HG03460 (cell line): Measurements from ENCODE around the gene HIPK2.
"Not testable (repeated sequence)": the region's sequence is repeated elsewhere in the genome, so short reads cannot be mapped to it uniquely, and the experiment has no call there.

ENCODE experiments used
- ATAC-seq: cut with Tn5 transposase; IDR thresholded peaks from one replicate; pipeline ENCODE4 v1.9.1; 2021; ENCODE audit not compliant: unreplicated experiment

HIPK2 gene

DNA sequence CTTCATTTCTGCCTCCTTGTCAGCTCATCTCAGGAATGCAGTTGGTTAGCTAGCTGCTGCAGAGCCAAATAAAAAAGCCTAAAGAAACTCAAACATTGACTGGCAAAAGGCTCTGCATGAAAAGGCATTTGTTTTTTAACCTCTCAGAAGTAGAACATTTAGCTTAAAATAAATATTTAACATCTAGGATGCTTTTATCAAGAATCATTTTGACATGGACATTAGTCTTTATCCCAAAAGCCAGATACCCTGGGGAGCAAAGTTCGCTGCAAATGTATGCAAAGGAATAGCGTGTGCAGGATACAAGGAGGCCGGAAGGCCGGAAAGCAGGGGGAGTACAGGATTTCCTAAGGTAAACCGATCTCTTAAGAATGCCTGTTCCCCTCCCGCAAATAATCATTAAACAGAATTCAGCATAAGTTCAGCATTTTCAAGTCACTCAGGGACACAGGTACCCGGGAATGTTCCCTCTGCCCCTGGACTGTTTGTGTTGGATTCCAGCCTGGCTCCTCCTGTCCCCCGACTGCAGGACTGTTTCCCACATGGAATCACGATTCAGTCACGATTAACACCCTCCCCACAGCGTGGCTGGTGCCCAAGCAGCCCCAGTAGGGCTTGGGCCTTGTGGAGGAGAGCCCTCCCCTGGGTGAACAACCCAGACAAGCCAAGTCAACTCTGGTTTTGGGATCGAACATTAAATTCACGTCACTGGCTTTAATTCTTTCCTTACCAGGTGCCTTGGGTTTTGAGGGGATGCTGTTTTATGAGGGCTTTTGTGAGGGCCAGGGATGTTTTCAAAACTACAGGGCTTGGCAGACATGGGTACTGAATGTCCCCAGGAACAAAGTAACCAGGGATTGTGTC, 97.8 kb downstream of the HIPK2 start:
- ATAC-seq = no peak

- ATAC-seq = no peak
These were observed 101.4 kb downstream of the HIPK2 start for GRCh38 chr7:139676390-139676789.

DNA sequence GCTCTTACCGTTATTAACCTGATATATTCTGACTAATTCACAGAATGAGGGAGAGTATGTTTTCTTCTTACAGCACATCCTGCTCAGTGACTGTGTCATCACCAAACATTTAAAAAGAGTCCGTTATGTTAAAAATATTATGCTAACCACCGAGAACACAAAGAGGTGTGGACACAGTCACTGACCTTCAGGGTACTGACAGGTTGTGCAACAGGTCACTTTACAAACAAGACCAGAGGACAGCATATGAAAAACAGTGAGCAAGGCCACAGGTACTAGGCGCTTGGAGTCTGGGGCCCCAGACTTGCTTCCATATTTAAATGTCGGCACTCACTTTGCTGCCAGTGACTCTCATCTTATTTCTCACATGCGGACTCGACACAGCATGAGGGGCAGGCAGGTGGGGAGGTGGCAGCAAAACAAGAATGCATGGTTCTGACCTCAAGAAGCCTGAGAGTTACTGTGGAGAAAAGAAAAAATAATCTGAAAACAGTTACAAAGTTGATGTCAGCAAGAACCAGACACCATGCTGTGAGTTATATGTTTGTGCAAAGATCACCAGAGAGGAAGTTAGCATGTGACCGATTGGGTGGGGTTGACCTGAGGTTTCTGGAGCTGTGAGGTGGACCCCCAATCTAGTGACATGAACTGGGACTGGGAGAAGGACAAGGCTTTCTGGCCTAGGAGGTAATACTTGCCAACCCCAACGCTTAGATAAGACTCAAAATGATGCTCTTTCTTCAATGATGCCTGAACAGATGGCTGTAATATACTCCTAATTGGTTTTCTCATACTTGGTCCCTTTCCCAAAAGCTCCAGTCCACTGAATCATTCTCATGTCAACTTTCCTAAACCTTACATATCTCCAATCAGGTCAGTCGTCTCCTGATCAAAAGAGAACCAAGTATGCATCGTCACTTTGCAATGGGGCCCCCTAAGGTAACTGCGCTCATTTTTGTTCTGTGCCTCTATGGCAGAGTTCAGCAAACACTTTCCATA, 102.4 kb downstream of the HIPK2 start:
- no peak for ATAC-seq

DNA sequence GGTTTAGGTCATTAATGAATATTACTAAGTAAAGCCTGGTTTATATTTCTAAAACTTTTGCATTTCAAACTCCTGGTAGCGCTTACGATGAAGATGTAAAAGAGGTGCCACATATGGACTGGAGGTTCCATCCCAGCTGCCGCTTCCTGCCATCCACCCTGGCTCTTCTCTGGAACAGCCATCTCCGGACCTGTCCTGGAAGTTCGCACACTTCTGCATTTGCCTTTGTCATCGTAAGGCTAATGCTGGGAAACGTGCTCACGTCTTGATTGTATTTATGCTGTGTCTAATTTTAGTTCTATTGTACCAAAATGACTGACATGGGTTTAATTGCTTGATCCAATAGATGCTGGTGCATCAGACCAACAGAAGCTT, 103.1 kb downstream of the HIPK2 start:
- no peak for ATAC-seq

GRCh38 chr7:139674341-139674740, 103.5 kb downstream of the HIPK2 start:
- no peak for ATAC-seq

DNA sequence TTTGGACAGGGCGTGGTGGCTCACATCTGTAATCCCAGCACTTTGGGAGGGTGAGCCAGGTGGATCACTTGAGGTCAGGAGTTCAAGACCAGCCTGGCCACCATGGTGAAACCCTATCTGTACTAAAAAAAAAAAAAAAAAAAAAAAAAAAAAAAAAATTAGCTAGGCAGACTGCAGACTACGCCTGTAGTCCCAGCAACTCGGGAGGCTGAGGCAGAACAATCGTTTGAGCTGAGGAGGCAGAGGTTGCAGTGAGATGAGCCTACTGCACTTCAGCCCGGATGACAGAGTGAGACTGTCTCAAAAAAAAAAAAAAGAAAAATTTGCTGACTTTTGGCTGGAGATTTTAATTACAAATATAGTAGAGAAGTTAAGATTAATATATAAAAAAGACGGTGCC, 104.0 kb downstream of the HIPK2 start:
- ATAC-seq = no peak

DNA sequence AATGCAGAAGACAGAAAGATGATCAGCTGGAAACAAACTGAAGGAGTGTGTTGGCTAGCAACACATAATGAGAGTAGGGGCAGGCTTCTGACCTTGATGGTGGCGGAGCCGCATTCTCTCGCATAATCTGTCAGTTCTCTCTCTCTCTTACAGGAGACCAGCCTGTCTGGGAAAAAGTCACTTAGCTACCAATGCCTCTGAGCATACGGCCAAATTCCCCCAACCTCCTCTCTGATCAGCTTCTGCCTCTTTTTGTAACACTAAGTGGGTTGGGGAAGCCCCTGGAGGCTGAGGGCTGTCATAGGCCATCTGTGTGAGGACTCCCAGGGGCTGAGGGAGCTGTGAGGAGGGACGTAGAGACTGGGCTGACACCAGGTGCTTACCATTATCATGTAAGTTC, 104.6 kb downstream of the HIPK2 start:
- peak; percentile 91 for ATAC-seq

DNA sequence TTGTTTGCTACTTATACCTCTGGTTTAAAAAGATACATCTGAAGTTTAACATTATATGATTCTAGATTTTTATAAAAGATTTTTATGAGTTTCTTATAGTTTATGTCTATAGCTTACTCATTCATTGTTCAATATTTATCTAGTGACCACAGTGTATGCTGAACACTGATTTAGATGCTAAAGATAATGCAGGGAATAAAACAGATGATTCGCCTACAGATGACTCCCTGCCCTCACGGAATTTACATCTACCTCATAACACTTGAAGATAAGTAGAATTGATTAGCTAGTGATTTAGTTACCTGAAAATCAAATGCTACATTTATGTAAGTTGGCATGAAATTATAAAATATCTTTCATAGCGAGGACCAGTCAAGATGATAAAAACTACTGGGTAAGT, 105.8 kb downstream of the HIPK2 start:
- no peak for ATAC-seq

- ATAC-seq = not testable (repeated sequence)
These were observed 107.1 kb downstream of the HIPK2 start for GRCh38 chr7:139670662-139671061.

DNA sequence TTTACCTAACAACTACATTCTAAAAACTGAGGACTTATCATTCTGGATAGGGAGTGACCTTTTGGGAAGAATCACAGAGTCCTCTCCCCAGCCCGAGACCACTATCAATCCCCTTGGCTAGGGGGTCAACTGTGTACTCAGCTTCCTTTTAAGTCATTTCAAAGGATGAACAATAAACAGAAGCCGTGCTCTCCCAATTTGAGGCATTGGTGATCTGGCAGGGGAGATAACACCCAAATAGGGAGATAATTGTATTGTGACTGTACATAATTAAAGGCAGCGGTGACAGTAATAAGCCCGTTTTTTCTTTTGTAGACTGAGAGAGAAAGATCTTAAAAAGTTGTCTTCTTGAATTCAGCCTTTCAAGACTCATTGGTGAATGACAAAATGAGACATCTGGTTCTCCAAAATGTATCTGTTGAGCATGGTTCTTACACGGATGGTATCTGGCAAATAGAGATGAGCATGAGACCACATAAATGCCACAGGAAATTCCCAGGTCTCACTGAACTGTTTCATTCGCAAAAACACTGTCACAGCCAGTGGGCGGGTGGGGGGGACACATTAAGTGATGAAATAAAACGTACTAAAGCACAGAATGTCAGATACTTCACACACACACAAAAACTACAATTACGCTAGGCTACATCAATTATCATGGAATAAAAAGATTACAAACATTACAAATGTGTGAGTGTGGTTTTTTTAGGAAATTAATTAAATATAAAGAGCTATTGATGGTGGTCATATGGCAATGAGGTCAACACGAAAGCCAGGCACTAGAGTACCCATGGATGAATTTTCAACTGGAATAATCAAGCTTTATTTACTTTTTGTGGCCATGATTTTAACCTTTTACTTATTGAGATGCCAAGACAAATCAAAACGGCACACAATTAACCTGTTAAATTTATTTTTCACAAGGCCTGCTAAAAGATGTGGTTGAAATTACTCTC, 108.4 kb downstream of the HIPK2 start:
- no peak for ATAC-seq

- no peak for ATAC-seq
These were observed 110.4 kb downstream of the HIPK2 start for GRCh38 chr7:139667377-139667776.

DNA sequence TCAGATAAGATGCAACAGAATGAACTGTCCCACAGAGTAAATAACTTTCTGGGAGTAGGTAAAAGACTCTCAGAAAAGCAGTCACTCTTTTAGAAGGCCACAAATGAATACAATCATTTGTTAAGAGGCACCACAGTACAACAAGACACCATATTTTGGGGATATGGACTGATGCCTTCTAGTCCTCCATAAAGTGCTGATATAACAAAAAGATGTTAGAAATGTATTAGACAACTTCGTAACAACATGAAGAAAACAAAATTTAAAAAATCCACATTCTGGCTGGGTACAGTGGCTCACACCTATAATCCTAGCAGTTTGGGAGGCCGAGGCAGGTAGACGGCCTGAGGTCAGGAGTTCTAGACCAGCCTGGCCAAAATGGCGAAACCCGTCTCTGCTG, 111.3 kb downstream of the HIPK2 start:
- no peak for ATAC-seq

GRCh38 chr7:139664434-139664833, 113.4 kb downstream of the HIPK2 start:
- no peak for ATAC-seq

DNA sequence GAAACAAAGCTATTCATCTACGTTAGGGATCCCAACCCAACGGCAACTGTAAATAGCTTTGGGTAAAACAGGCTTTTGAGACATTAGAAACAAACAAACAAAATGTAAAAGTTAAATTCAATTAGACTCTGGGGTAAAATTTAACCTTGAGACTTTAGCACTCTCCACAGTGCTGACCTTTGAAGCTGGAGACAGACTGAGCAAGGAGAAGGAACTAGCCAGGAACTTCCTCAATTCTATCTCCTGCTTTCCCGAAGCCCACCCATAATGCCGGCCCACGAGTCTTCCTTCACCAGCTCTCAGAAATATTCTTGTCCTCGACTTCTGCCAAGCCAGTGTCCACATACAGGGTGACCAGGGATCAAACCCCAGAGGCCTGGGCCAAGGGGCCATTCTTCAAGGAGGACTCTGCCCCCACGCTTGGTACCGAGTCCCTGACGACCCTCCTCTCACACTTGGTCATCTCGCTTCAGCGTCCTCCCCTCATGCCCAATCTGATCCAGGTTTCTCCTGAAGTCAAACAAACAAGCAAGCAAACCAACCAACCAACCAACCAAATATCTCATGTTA, 114.1 kb downstream of the HIPK2 start:
- ATAC-seq = no peak

- no peak for ATAC-seq
These were observed 115.9 kb downstream of the HIPK2 start for GRCh38 chr7:139661903-139662302.

DNA sequence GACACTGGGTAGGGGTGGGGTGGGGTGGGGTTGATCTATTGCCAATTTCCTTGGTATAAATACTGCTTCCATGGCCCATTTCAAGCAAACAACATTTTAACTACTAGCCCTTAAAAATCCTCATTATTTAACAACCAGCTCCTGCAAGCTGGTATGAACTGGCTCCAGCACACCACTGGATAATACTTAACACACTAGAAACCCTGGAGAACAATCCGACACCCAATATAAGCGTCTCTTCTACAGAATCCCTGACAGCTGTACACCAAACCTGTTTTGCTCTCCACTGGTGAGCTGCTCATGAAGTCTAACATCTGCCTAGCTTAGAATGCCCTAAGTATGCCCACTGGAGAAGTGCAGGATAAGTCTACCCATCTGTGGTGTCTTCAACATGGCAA, 116.8 kb downstream of the HIPK2 start:
- no peak for ATAC-seq

- ATAC-seq = no peak
These were observed 117.3 kb downstream of the HIPK2 start for GRCh38 chr7:139660317-139661042.

- no peak for ATAC-seq
These were observed 117.9 kb downstream of the HIPK2 start for GRCh38 chr7:139659922-139660316.

DNA sequence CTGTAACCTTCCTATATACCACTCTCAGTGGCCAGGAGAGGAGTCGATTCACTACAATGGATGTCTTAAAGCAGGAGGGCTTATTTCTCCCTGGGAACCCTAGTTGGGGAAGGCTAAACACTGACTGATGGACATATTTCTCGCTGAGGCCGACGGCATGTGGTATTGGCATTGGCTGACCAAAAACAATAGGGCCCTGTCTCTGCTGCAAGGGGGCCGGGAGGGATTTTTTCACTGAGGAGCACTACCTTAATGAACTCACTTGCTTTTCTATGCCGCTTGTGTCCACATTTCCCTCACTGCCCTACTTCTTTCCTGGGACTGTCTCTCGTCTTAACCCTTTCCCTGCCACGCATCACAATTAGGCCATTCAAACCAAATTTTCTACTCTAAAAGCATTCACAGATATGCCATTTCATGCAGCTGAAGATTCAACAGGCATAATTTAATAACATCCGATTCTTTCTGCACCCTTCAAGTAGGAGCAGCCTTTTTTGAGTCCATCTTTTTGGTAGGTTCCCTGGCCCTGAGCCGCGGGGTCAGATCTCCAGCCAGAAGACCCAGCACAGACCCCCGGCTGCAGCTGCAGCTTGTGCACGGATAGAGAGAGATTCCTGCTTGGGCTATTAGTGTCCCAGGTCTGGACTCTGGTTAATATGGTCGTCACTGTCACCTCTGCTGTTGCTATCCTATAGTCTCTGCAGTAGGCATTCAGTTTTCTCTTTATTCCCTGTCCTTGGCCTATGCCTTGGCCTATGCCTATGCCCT, 118.7 kb downstream of the HIPK2 start:
- no peak for ATAC-seq
